PC-9 (cell line): Measurements from ENCODE around the gene PITPNC1. TPM values are rescaled to one million over a fixed set of nuclear protein-coding genes. Genes with fewer than 3 reads are reported as not detected.

Source experiments
- BruUV-seq: library from RNA; stranded (reverse); fragments of 400-500 nt; replicated peaks from 2 replicates; lab custom pipeline; 2021; lab: Mats Ljungman, UMichigan
- CTCF ChIA-PET: fragments of 300-600 bp; sonication (Branson Sonifier 250); formaldehyde crosslinking; loops from one replicate; lab custom pipeline; 2022; ENCODE audit warnings: antibody characterized with exemption; lab: Charles Lee
- POLR2A ChIA-PET: fragments of 300-600 bp; sonication (Branson Sonifier 250); formaldehyde crosslinking; loops from one replicate; lab custom pipeline; 2022; ENCODE audit warnings: antibody characterized with exemption; ENCODE audit not compliant: unreplicated experiment; lab: Charles Lee
- DNase-seq, 2 experiments: peaks; one replicate each; pipeline versions ENCODE4 v3.0.0 to v3.0.0-alpha.2; 2015 to 2022; ENCODE audit warnings: mixed read lengths in 1 of 2
- H2AFZ ChIP-seq: fragments of 200-600 bp; sonication (generic); 2 replicates; pipeline ENCODE4 v1.8.1; 2017; ENCODE audit warnings: antibody characterized with exemption
- H3F3A ChIP-seq: fragments of 200-600 bp; sonication (generic); 2 replicates; pipeline ENCODE4 v1.8.1; 2017; ENCODE audit warnings: antibody characterized with exemption, mild to moderate bottlenecking, low read depth; ENCODE audit not compliant: insufficient read depth
- H3K27ac ChIP-seq: fragments of 200-600 bp; sonication (generic); 2 replicates; pipeline ENCODE4 v1.6.1; 2016; ENCODE audit warnings: mixed run types
- H3K27me3 ChIP-seq: fragments of 200-600 bp; sonication (generic); 2 replicates; pipeline ENCODE4 v1.6.1; 2016; ENCODE audit warnings: low read depth, mixed run types; ENCODE audit not compliant: insufficient read depth
- H3K36me3 ChIP-seq: fragments of 200-600 bp; sonication (generic); 2 replicates; pipeline ENCODE4 v1.6.1; 2016; ENCODE audit warnings: low read depth, mixed run types
- H3K4me1 ChIP-seq: fragments of 200-600 bp; sonication (generic); replicated peaks from 2 replicates; pipeline ENCODE4 v1.6.1; 2016; ENCODE audit warnings: mixed run types; ENCODE audit not compliant: insufficient read depth
- H3K4me2 ChIP-seq: fragments of 200-600 bp; sonication (generic); 2 replicates; pipeline ENCODE4 v1.6.1; 2017; ENCODE audit warnings: mixed run types
- H3K4me3 ChIP-seq: fragments of 200-600 bp; sonication (generic); 2 replicates; pipeline ENCODE4 v1.6.1; 2016; ENCODE audit warnings: mixed run types
- H3K79me2 ChIP-seq: fragments of 200-600 bp; sonication (generic); 2 replicates; pipeline ENCODE4 v1.6.1; 2017; ENCODE audit warnings: low read depth, mixed run types
- H3K9me2 ChIP-seq: fragments of 200-600 bp; sonication (generic); 2 replicates; pipeline ENCODE4 v1.8.1; 2017; ENCODE audit warnings: mild to moderate bottlenecking; ENCODE audit not compliant: insufficient read depth
- H3K9me3 ChIP-seq: fragments of 200-600 bp; sonication (generic); 2 replicates; pipeline ENCODE4 v1.8.1; 2016; ENCODE audit warnings: low read depth; ENCODE audit not compliant: insufficient read depth
- H4K20me1 ChIP-seq: fragments of 200-600 bp; sonication (generic); 2 replicates; pipeline ENCODE4 v1.8.1; 2017; ENCODE audit not compliant: insufficient read depth
- EZH2 ChIP-seq: fragments of 200-600 bp; sonication (generic); IDR thresholded peaks from 2 replicates; pipeline ENCODE4 v1.8.0; 2017; ENCODE audit warnings: antibody characterized with exemption, low read depth
- intact Hi-C: fragments of 100-400 bp; cut with micrococcal nuclease; formaldehyde crosslinking; loops from one replicate; pipeline ENCODE4 v1.10.0; 2022; ENCODE audit not compliant: unreplicated experiment
- total RNA-seq: library from RNA; stranded (reverse); gene quantifications from 2 replicates; pipeline ENCODE4 v1.2.3, GENCODE V29; 2021
- TF ChIP-seq, protein P1 (sequence below): fragments of 200-600 bp; sonication (generic); conservative IDR thresholded peaks from 2 replicates; pipeline ENCODE4 v1.6.1; 2017; ENCODE audit warnings: mixed run types, antibody characterized with exemption, mild to moderate bottlenecking, moderate library complexity

PITPNC1 gene
- total RNA-seq, 1 experiment from 2014 or later: 6.0 TPM

DNA sequence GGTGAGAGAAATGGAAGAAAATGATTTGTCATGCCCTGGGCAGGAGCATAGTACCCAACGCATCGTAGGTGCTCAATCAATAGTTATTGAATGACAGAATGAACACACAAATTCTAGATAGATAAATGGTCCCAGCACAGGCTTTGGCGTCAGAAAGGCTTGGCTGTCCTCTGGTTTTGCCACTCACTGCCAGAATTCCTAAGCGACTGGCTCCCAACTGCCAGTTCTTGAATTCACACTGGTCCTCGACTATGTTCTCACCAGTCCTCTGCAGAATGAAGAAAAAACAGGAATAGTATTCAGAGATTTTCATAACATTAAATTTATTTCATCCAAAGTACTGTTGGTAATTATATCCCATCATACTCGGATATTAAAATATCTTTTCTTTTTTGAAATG, 177.6 kb downstream of the PITPNC1 start:
- ChIA-PET CTCF (no interaction called here), POLR2A (no interaction called here)
- H3K4me1 ChIP-seq: no peaks in the 10 kb centered on the region
- H3F3A ChIP-seq: no peaks in the 10 kb centered on the region
- no peak overlapping the region for H3K4me2 ChIP-seq
- no peak overlapping the region for H2AFZ ChIP-seq
- H4K20me1 ChIP-seq: no peaks in the 10 kb centered on the region
- H3K27ac ChIP-seq: no peak overlapping the region
- intact Hi-C loops: no loop called here
- H3K9me3 ChIP-seq: no peaks in the 10 kb centered on the region
- no peak for DNase-seq
- no peaks in the 10 kb centered on the region for H3K9me2 ChIP-seq
- H3K36me3 ChIP-seq: no peaks in the 10 kb centered on the region
- no TSS peak for BruUV-seq
- TF ChIP-seq, protein P1, sequence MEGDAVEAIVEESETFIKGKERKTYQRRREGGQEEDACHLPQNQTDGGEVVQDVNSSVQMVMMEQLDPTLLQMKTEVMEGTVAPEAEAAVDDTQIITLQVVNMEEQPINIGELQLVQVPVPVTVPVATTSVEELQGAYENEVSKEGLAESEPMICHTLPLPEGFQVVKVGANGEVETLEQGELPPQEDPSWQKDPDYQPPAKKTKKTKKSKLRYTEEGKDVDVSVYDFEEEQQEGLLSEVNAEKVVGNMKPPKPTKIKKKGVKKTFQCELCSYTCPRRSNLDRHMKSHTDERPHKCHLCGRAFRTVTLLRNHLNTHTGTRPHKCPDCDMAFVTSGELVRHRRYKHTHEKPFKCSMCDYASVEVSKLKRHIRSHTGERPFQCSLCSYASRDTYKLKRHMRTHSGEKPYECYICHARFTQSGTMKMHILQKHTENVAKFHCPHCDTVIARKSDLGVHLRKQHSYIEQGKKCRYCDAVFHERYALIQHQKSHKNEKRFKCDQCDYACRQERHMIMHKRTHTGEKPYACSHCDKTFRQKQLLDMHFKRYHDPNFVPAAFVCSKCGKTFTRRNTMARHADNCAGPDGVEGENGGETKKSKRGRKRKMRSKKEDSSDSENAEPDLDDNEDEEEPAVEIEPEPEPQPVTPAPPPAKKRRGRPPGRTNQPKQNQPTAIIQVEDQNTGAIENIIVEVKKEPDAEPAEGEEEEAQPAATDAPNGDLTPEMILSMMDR: no peak
- TF ChIP-seq EZH2: no peak
- no peaks in the 10 kb centered on the region for H3K79me2 ChIP-seq
- no peak overlapping the region for H3K4me3 ChIP-seq
- H3K27me3 ChIP-seq: no peaks in the 10 kb centered on the region

DNA sequence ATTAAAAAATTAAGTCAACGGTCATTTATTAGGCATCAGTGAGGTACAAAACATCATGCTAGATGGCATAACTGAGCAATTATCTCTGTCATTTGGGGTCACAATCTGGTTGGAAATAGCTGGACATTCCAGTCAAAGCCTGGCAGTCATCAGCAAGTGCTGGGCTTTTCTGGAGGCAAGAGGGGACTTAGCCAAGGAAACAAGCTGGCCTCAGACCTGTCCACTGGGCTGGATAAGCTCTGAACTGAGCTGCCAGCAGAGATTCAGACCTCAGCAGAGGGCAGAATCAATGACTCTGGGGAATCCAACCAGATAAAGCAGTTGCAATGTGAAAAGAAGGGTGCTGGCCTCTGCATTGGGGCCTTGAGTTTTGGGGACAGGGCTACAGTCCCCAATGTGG, 178.8 kb downstream of the PITPNC1 start:
- H3F3A ChIP-seq: no peaks in the 10 kb centered on the region
- H3K79me2 ChIP-seq: no peaks in the 10 kb centered on the region
- intact Hi-C loops: no loop called here
- no peaks in the 10 kb centered on the region for H3K9me3 ChIP-seq
- no peaks in the 10 kb centered on the region for H3K4me1 ChIP-seq
- DNase-seq: no peak
- no peaks in the 10 kb centered on the region for H3K9me2 ChIP-seq
- no peak overlapping the region for H3K4me3 ChIP-seq
- TF ChIP-seq EZH2: no peak
- TF ChIP-seq, protein P1: no peak
- H3K27ac ChIP-seq: no peak overlapping the region
- no peaks in the 10 kb centered on the region for H3K36me3 ChIP-seq
- no TSS peak for BruUV-seq
- POLR2A ChIA-PET: interaction anchor here (0.6 kb wide), 1 partner anchor 15 kb away, joined by 7 read pairs; no protein-coding TSS in a partner anchor
- no peaks in the 10 kb centered on the region for H3K27me3 ChIP-seq
- H3K4me2 ChIP-seq: no peak overlapping the region
- H4K20me1 ChIP-seq: no peaks in the 10 kb centered on the region
- H2AFZ ChIP-seq: no peak overlapping the region
- CTCF ChIA-PET: no interaction called here

DNA sequence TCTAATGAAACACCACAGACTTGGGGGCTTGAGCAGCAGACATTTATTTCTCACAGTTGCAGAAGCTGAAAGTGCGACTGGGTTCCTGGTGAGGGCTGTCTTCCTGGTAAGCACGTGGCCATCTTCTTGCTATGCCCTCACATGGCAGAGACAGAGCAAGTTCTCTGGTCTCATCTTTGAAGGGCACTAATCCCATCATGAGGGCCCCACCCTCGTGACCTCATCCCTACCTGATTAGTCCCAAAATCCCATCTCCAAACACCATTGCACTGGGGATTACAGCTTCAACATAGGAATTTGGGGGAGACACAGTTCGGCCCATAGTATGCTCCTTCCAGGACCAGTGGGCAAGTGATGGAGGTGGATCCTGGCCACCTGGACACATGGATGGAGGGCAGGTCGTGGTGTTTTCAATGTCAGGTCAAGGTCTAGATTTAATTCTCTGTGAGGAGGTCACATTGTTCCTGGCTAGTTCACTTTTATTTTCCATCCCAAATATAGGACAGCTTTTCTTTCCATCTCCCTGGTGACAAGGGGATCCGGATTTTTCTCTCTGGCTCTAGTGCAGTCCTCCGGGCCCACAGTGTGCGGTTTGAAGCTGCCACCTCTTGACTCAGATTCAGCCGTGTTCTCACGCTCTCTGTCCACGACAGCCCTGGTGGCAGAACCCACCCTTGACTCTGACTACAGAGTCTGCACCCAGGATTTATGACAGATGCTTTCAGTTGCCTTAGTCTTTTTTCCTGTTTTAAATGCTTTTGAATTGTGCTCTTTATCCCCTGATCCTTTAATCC, 180.2 kb downstream of the PITPNC1 start:
- Histone ChIP-seq H3K4me1 (no peaks in the 10 kb centered on the region), H3K36me3 (no peaks in the 10 kb centered on the region), H3K9me3 (no peaks in the 10 kb centered on the region), H3K27ac (no peak overlapping the region), H3F3A (no peaks in the 10 kb centered on the region), H3K79me2 (no peaks in the 10 kb centered on the region), H3K4me2 (no peak overlapping the region), H3K4me3 (no peak overlapping the region), H4K20me1 (no peaks in the 10 kb centered on the region), H3K9me2 (no peaks in the 10 kb centered on the region), H2AFZ (no peak overlapping the region), H3K27me3 (no peaks in the 10 kb centered on the region)
- POLR2A ChIA-PET: no interaction called here
- intact Hi-C loops: no loop called here
- no peak for DNase-seq
- CTCF ChIA-PET: no interaction called here
- TF ChIP-seq, protein P1: no peak
- TF ChIP-seq EZH2: no peak
- BruUV-seq: no TSS peak
